GM18526 (cell line): ENCODE results near the gene ZBED6.

Experiments
- POLR2A ChIP-seq: IDR thresholded peaks from 3 replicates; pipeline ENCODE4 v1.6.1; 2011; ENCODE audit not compliant: insufficient read length; ENCODE audit errors: extremely low read depth

Gene ZBED6

DNA sequence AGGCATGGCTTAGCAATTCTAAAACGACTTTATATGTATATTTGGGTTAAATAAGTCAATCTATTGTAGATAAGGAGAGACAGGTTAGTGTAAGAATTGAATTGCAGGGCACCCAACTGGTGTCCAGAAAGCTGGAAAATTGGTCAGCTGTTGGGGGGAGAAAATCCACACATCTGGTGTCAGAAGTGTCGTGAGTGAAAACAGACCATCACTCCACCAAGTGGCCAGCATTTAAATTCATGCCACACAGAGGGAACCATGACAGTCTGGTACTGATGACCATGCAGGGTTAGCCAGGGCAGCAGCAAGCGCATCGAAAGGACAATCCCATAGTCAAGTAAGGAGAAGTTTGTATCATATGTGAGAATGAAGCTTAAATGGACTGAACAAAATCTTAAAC, 18.8 kb upstream of the ZBED6 start:
- no peak for TF ChIP-seq POLR2A

DNA sequence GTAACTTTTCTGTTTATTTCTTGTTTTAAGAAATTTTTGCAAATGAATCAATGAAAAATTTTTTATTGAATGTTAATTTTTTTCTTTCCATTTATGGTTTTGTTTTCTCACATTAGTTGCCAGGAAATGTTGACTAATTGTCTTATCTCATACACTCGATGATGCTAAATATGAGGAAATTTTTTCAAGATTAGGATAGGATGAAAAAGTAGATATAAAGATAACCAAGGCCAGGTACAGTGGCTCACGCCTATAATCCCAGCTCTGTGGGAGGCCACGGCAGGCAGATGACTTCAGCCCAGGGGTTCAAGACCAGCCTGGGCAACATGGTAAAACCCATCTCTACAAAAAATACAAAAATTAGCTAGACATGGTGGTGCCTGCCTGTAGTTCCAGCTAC, 17.8 kb upstream of the ZBED6 start:
- TF ChIP-seq POLR2A: no peak

DNA sequence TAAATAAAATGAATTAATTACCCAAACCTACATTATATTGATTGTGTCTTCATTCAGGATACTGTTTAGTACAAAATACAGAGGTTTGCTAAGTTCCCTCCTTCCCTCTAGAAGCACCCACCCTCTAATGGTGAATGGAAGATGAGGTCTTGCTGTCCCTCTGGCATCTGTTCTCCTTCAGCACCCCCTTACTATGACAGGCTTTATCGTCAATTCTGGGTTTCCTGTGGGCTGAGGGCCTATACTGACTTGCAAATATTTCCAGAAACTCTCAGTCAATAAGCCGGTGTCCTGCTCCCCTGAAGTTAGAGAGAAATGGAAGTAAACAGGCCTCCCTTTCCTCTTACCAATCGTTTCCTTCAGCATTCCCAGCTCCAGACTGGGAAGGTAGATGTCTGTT, 17.3 kb upstream of the ZBED6 start:
- no peak for TF ChIP-seq POLR2A

DNA sequence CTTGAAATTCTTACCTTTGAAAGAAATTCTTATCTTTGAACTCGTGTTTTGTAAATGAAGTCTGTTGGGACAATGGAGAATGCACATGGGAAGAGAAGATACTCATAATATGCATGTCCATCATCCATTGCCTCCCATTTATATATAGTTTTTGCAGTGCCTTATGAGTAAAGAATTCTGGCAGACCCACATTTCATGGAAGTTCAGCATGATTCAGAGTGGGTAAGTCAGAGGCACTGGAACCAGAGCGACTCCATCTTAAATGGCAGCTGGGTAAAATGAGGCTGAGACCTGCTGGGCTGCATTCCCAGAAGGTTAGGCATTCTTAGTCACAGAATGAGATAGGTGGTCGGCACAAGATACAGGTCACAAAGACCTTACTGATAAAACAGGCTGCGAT, 16.6 kb upstream of the ZBED6 start:
- no peak for TF ChIP-seq POLR2A

DNA sequence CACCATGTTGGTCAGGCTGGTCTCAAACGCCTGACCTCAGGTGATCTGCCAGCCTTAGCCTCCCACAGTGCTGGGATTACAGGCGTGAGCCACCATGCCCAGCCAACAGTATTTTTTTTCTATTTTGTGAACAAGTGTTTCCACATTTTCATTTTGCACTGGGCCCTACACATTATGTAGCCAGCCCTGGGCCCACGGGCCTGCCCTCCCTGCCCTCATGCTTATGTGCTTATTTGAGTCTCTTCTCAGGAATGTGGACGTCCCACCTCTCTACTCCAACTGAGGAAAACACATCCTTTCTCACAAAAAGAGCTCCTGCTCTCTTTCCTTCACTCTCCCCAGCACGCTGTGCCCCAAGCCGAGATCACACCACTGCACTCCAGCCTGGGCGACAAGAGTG, 13.5 kb upstream of the ZBED6 start:
- no peak for TF ChIP-seq POLR2A

DNA sequence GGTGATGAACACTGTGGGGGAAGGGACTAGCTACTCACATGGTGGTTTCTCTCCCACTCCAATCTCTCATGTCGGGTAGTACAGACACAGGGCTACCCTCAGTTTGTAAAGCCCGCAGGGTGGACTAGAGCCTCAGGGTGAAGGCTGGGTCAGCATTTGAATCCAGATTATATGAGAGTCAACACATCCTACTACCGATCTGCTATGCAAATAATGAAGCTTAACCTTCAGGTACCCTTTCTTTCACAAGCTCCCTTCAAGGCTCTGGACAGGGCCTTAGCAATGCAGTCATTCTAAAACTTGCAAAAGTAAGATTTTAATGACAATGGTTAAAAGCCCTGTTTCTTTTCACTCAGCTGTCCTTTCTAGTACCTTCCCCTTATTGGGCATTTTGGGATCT, 5.5 kb upstream of the ZBED6 start:
- no peak for TF ChIP-seq POLR2A

DNA sequence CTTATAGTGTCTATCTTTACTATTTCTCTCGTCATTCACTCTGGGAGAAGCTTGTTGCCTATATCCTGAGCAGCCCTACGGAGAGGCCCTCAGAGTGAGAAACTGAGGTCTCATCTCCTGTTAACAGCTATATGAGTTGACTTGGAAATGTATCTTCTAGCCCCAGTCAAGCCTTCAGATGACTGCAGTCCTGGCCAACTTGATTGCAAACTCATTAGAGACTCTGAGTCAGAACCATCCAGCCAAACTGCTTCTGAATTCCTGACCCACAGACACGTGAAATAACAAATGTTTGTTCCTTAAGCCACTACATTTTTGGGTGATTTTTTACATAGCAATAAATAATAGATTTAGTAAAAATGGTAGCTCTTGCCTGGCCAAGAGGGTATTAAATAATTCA, 3.9 kb upstream of the ZBED6 start:
- TF ChIP-seq POLR2A: no peak

DNA sequence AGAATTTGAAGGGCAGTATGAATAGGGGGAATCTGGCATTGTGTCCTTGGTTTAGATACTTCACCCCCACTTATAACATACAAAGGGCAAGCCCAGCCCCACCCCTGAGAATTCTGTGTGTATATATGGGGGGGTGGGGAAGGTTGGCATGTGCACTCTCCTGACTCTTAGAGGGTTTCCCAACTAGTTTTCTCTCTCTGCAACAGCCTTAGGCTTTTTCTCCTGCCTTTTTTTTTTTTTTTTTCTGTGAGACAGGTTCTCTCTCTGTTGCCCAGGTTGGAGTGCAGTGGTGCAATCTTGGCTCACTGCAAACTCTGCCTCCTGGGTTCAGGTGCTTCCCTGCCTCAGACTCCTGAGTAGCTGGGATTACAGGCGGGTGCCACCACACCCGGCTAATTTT, 2.9 kb upstream of the ZBED6 start:
- TF ChIP-seq POLR2A: no peak

DNA sequence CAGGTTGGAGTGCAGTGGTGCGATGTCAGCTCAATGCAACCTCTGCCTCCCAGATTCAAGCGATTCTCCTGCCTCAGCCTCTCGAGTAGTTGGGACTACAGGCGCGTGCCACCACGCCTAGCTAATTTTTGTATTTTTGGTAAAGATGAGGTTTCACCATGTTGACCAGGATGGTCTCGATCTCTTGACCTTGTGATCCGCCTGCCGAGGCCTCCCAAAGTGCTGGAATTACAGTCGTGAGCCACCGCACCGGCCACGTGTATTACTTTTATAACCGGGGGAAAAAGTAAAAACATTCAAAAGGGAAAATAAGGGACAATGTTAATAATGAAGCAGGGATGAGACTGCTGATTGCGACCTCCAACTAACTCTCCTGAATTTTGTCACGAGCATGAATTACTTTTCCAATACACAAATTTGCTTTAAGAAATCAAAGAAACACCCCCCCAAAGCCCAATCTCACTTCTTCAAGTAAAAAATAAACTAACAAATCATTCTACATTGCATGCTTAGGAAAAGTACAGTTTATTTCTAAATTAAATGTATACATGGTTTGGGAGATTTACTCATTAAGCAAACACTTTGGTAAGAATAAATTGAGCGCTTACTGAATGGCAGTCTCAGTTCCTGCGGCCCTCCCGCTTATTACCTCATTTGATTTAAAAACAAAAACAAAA, 521 bp upstream of the ZBED6 start:
- TF ChIP-seq POLR2A: no peak

DNA sequence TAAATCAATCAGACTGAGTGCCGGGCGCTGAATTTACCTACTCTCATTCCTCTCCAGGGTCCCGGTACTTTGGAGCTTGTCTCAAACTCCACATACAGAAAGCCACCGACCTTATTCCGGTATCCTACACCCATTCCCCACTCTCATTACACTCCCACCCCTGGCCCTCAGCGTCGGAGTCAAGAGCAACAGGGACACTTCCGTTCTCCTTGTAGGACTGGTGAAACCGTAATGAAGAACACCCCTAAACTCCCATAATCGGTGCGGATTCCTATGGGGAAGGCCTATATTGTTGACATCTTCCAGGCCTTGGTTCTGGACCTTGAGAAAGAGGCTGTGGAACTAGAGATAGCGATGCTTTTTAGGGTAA, 798 bp downstream of the ZBED6 start:
- no peak for TF ChIP-seq POLR2A

DNA sequence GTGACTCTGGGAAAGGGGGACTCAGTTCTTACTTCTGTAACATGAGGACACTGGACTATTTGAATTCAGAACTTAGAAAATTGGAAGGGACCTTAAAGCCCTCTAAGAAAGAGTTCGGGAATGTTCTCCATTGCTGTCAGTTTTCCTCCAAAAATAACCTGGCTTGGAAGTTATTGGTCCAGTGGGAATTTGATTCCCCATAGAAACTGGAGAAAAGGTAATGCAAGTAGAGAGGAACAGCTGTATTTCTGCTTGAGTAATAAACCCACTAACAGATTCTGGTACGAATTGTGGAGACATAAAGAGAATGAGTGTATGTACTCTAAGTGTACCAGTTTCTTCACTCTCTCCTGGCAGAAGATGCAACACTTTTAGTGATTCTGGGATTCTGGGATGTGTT, 1.8 kb downstream of the ZBED6 start:
- TF ChIP-seq POLR2A: no peak

DNA sequence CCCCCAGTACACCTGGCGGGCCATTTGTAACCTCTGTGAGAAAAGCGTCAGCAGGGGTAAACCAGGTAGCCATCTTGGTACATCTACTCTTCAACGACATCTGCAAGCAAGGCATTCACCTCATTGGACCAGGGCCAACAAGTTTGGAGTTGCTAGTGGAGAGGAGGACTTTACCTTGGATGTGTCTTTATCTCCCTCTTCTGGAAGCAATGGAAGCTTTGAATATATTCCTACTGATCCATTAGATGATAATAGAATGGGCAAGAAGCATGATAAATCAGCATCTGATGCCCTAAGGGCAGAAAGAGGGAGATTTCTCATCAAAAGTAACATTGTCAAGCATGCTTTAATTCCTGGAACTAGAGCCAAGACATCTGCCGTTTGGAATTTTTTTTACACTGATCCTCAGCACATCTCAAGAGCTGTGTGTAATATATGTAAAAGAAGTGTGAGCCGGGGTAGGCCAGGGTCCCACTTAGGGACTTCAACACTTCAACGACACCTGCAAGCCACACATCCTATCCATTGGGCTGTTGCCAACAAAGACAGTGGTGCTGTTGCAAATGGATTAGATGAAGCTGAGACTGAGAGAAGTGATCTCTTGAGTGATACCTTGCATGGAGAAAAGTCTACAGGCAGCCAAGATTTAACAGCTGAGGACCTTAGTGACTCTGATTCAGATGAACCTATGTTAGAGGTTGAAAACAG, 2.7 kb downstream of the ZBED6 start:
- TF ChIP-seq POLR2A: no peak

DNA sequence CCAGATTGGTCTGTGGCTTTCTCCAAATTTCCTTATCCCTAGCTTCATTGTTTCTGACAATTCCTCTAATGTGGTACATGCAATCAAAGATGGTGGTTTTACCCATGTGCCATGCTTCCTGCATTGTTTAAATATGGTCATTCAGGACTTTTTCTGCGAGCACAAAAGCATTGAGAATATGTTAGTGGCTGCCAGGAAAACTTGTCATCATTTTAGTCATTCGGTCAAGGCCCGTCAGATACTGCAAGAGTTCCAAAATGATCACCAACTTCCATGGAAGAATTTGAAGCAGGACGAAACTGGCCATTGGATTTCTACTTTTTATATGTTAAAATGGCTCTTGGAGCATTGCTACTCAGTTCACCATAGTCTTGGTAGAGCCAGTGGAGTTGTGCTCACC, 3.7 kb downstream of the ZBED6 start:
- TF ChIP-seq POLR2A: no peak

DNA sequence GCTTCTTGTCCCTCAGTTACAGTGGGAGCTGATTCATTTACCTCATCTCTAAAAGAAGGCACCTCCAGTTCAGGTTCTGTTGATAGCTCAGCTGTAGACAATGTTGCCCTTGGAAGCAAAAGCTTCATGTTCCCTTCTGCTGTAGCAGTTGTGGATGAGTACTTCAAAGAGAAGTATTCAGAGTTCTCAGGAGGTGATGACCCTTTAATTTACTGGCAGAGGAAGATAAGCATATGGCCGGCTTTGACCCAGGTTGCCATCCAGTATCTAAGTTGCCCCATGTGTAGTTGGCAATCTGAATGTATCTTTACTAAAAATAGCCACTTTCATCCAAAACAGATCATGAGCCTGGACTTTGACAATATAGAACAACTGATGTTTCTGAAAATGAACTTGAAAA, 4.5 kb downstream of the ZBED6 start:
- no peak for TF ChIP-seq POLR2A

DNA sequence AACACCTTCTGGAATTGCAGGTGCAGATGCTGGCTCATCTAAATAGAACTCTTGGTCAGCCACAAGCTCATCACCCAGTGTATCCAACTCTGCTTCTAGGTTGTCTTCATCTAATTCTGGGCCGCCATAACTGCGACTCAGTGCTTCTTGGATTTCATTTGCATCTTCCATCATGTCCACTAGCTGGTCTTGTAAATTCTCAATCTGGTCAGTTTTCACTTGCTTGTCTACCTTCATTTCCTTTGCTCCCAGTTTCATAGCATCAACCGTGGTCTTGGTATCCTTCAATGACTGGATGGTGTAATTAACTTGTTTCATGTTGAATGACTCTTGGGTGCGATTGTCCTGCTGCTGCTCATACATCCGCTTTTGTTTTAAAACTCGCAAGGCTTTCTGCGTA, 10.3 kb downstream of the ZBED6 start:
- TF ChIP-seq POLR2A: no peak

DNA sequence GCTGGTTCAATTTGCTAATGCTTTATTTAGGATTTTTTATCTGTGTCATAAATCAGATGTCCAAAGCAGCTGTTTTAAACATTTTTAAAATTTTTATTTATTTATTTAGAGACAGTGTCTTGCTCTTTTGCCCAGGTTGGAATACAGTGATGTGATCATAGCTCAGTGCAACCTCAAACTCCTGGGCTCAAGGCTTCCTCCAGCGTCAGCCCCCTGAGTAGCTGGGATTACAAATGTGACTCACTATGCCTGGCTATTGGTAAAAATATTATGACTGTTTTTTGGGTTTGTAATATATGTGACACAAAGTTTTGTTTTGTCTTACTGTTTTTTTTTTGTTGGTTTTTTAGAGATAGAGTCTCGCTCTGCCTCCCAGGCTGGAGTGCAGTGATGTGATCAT, 11.8 kb downstream of the ZBED6 start:
- TF ChIP-seq POLR2A: no peak

DNA sequence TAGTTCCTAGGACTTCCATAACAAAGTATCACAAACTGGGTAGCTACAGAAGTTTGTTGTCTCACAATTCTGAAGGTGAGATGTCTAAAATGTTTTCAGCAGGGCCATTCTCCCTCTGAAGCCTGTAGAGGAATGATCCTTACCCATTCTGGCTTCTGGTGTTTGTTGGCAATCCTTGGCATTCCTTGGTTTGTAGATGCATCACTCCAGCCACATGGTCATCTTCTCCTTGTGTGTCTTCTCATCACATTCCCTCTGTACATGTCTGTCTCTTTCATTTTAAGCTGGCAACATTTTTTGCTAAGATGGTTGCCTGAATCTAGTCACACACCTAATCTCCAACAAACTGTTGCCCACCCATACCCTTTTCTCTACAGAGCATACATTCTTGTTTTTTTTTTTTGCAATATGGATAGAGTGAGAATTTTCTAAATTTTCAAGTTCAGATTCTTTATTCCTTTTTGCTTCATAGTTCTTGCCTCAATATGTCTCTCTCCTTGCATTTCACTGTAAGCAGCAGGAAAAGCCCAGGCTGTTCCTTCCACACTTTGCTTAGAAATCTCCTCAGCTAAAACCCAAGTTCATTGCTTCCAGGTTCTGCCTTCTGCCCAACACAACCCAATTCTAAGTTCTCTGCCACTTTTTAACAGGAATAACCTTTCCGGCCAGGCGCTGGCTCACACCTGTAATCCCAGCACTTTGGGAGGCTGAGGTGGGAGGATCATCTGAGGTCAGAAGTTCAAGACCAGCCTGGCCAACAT, 18.3 kb downstream of the ZBED6 start:
- no peak for TF ChIP-seq POLR2A

DNA sequence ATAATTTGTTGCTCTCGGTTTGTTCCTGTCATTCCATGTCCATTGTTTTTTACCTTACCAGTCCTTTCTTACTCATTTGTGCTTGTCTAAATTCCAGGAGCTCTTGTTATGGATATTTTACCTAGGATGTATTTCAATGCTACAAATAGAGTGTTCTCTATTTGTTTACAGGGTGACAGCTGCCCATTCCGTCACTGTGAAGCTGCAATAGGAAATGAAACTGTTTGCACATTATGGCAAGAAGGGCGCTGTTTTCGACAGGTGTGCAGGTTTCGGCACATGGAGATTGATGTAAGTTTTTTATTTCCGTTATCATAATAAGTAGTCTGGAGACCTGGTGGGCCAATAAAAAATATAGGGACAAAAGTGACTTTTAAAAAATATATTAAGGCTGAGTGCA, 23.0 kb downstream of the ZBED6 start:
- no peak for TF ChIP-seq POLR2A
